Measurements from ENCODE around the gene WNT7A.

The WNT7A gene

GRCh38 chr3:13795816-13796215 is 84.1 kb downstream of the WNT7A start:
- TF ChIP-seq, protein P1, sequence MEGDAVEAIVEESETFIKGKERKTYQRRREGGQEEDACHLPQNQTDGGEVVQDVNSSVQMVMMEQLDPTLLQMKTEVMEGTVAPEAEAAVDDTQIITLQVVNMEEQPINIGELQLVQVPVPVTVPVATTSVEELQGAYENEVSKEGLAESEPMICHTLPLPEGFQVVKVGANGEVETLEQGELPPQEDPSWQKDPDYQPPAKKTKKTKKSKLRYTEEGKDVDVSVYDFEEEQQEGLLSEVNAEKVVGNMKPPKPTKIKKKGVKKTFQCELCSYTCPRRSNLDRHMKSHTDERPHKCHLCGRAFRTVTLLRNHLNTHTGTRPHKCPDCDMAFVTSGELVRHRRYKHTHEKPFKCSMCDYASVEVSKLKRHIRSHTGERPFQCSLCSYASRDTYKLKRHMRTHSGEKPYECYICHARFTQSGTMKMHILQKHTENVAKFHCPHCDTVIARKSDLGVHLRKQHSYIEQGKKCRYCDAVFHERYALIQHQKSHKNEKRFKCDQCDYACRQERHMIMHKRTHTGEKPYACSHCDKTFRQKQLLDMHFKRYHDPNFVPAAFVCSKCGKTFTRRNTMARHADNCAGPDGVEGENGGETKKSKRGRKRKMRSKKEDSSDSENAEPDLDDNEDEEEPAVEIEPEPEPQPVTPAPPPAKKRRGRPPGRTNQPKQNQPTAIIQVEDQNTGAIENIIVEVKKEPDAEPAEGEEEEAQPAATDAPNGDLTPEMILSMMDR (IDR thresholded peaks at IDR 0.05; ENCODE audit: borderline replicate concordance, control extremely low read depth, extremely low read depth, insufficient read depth, missing control alignments): no peak
- in situ Hi-C loops (cut with MboI; ENCODE audit: low sequenced_read_pairs, unreplicated experiment): no loop called here
- no peak for DNase-seq (ENCODE audit: low spot score)

DNA sequence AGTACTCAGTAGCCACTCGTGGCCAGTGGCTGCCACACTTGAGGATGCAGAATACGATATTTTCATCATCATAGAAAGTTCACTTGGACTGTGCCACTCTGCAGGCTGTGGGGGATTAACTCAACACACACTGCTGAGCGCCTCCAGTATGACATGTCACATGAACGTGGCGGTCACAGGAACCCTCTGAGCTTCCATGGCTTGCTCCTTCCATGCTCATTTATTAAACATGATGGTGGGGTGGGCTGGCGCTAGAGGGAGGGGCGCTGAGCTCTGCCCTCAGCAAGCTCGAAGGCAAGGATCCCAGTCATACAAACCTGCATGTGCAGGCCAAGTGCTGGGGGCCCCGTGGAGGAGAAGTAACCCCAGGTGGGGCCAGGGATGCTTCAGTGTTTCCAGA is 85.5 kb downstream of the WNT7A start:
- DNase-seq (ENCODE audit: low spot score): no peak
- TF ChIP-seq, protein P1 (IDR thresholded peaks at IDR 0.05; ENCODE audit: borderline replicate concordance, control extremely low read depth, extremely low read depth, insufficient read depth, missing control alignments): no peak
- in situ Hi-C loops (cut with MboI; ENCODE audit: low sequenced_read_pairs, unreplicated experiment): no loop called here

GRCh38 chr3:13793451-13793850 is 86.4 kb downstream of the WNT7A start:
- in situ Hi-C loops (cut with MboI; ENCODE audit: low sequenced_read_pairs, unreplicated experiment): no loop called here

DNA sequence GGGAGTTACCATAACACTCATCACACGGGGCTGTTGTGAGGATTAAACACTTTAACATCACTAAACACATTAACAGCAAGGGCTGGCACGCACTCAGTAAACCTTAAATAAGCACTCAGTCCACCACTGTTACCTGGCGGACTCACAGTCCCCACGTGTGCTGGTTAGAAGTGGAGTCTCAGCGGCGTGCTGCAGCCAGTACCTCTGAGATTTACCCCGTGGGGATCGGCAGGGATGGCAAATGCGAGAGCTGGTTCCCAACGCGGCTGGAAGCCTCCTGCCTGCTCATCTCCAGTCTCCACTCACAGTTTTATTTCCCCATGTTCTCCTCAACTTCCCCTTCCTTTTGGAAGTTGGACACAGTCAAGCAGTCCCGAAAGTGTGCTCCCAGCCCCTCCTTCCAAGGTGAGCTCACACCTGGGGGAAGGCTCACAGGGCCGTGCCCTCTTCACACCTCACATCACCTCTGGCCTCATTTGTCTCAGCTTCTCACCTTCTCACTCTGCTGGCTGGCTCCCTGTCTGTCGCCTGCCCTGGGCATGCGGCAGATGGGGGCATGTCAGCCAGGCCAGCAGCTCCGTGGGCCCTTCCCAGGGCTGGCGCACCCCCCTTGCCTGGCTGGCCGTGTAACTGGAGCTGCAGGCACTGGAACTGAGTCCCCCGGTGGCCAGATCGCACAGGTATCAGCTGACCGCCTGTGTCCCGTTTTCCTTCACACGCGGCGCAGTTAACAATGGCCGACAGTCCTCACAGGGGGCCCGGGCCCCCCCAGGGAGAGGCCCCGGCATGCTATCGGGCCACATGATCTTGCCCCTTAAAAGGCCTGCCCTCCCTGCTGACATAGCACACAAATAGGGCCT is 87.1 kb downstream of the WNT7A start:
- in situ Hi-C loops (cut with MboI; ENCODE audit: low sequenced_read_pairs, unreplicated experiment): no loop called here
- DNase-seq (ENCODE audit: low spot score): no peak
- TF ChIP-seq, protein P1 (IDR thresholded peaks at IDR 0.05; ENCODE audit: borderline replicate concordance, control extremely low read depth, extremely low read depth, insufficient read depth, missing control alignments): no peak

More at GRCh38 chr3:13793451-13793850, 86.4 kb downstream of the WNT7A start:
- no peak for DNase-seq (ENCODE audit: low spot score)
- TF ChIP-seq, protein P1 (IDR thresholded peaks at IDR 0.05; ENCODE audit: borderline replicate concordance, control extremely low read depth, extremely low read depth, insufficient read depth, missing control alignments): no peak

- TF ChIP-seq, protein P1 (IDR thresholded peaks at IDR 0.05; ENCODE audit: borderline replicate concordance, control extremely low read depth, extremely low read depth, insufficient read depth, missing control alignments): no peak
- DNase-seq (ENCODE audit: low spot score): no peak
- in situ Hi-C loops (cut with MboI; ENCODE audit: low sequenced_read_pairs, unreplicated experiment): no loop called here
Measured at GRCh38 chr3:13792051-13792490, 87.8 kb downstream of the WNT7A start.

DNA sequence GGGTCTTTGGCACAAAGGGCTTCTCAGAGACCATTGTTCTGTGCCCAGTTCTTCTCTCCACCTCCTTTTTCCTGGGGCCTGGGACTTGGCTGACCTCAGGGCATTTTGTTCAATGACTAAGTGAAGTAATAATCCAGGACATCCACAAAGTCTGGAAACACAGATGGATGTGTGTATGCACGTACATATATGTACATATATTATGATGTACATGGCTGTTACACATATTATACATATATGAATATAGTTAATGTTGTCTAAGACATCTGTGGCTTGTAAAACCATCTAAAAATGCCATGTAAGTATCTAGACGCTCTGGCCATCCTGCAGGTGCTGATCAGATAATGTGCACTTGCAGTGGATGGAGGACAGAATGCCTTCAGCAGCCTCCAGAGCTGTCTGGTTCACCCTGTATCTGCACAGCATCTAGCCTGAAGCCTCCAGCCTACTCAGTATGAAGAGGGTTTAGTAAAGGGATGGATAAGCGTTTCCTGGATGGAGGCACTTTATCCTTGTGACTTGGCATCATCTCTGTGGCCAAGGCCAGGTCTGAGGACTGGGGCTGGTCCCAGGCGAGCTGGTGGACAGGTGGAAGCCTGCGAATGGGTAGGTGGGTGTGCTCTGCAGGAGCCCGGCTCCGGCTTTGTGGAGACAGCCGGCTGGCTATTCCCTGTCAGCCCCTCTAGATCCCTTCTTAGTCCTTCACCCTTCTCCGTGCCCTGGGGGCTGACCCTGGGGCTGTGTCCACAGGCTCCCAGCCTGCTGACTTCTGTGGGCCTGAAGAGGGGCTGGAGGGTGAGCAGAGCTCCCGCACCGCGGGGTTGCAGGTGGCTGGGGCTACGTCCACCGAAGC is 88.4 kb downstream of the WNT7A start:
- TF ChIP-seq, protein P1 (IDR thresholded peaks at IDR 0.05; ENCODE audit: borderline replicate concordance, control extremely low read depth, extremely low read depth, insufficient read depth, missing control alignments): no peak
- in situ Hi-C loops (cut with MboI; ENCODE audit: low sequenced_read_pairs, unreplicated experiment): no loop called here
- no peak for DNase-seq (ENCODE audit: low spot score)
